GM19025 (cell line): ENCODE results near the gene STAU1.
"Not testable (repeated sequence)": the region's sequence is repeated elsewhere in the genome, so short reads cannot be mapped to it uniquely, and the experiment has no call there.

Experiments
- ATAC-seq: cut with Tn5 transposase; IDR thresholded peaks from one replicate; pipeline ENCODE4 v1.9.1; 2021; ENCODE audit warnings: mild to moderate bottlenecking, low read depth, moderate library complexity; ENCODE audit not compliant: unreplicated experiment

The STAU1 gene

GRCh38 chr20:49133571-49133970, 54.6 kb downstream of the STAU1 start:
- ATAC-seq: no peak

- ATAC-seq: no peak
Measured at GRCh38 chr20:49132995-49133478, 55.1 kb downstream of the STAU1 start.

GRCh38 chr20:49123982-49124381, 64.2 kb downstream of the STAU1 start:
- ATAC-seq: no peak

- ATAC-seq: no peak
Measured at GRCh38 chr20:49122920-49123319, 65.2 kb downstream of the STAU1 start.

GRCh38 chr20:49119988-49120387, 68.1 kb downstream of the STAU1 start:
- no peak for ATAC-seq

GRCh38 chr20:49118307-49118706, 69.8 kb downstream of the STAU1 start:
- no peak for ATAC-seq

GRCh38 chr20:49115564-49115963, 72.6 kb downstream of the STAU1 start:
- ATAC-seq: no peak

- ATAC-seq: no peak
Measured at GRCh38 chr20:49112596-49113274, 75.4 kb downstream of the STAU1 start.

GRCh38 chr20:49110767-49111694, 77.1 kb downstream of the STAU1 start:
- no peak for ATAC-seq

- no peak for ATAC-seq
Measured at GRCh38 chr20:49106328-49106727, 81.8 kb downstream of the STAU1 start.

- ATAC-seq: not testable (repeated sequence)
Measured at GRCh38 chr20:49104979-49105547, 83.1 kb downstream of the STAU1 start.

- no peak for ATAC-seq
Measured at GRCh38 chr20:49104365-49104648, 83.8 kb downstream of the STAU1 start.

GRCh38 chr20:49103647-49104364, 84.3 kb downstream of the STAU1 start:
- no peak for ATAC-seq

GRCh38 chr20:49103019-49103418, 85.1 kb downstream of the STAU1 start:
- ATAC-seq: no peak

- no peak for ATAC-seq
Measured at GRCh38 chr20:49100972-49101371, 87.2 kb downstream of the STAU1 start.

- ATAC-seq: not testable (repeated sequence)
Measured at GRCh38 chr20:49100292-49100691, 87.8 kb downstream of the STAU1 start.

- no peak for ATAC-seq
Measured at GRCh38 chr20:49099011-49099410, 89.1 kb downstream of the STAU1 start.

GRCh38 chr20:49098136-49098535, 90.0 kb downstream of the STAU1 start:
- no peak for ATAC-seq

- ATAC-seq: no peak
Measured at GRCh38 chr20:49097159-49097558, 91.0 kb downstream of the STAU1 start.

GRCh38 chr20:49096203-49096730, 91.9 kb downstream of the STAU1 start:
- no peak for ATAC-seq

GRCh38 chr20:49091762-49092161, 96.4 kb downstream of the STAU1 start:
- ATAC-seq: no peak
